Vagina (tissue), 2 donors: ENCODE measurements around the gene GIPC3. TPM values are rescaled to one million over a fixed set of nuclear protein-coding genes. Genes with fewer than 3 reads are reported as not detected.
"Not testable (repeated sequence)": the region's sequence is repeated elsewhere in the genome, so short reads cannot be mapped to it uniquely, and the experiment has no call there.

Experiments
- DNase-seq, 2 donors: peaks; one replicate each; pipeline ENCODE4 v3.0.0-alpha.2; 2017; ENCODE audit errors: extremely low spot score in 2 of 2
- H3K27ac ChIP-seq: fragments of 200-600 bp; sonication (generic); one replicate; pipeline ENCODE4 v1.5.1; 2019
- H3K27me3 ChIP-seq: fragments of 200-600 bp; sonication (generic); one replicate; pipeline ENCODE4 v1.5.1; 2019
- H3K36me3 ChIP-seq, 2 donors: fragments of 200-600 bp; sonication (generic); one replicate each; pipeline ENCODE4 v1.5.1; 2017 to 2019
- H3K4me1 ChIP-seq: fragments of 200-600 bp; sonication (generic); one replicate; pipeline ENCODE4 v1.5.1; 2019
- H3K4me3 ChIP-seq, 2 donors: fragments of 200-600 bp; sonication (generic); 1 replicate in 1 of 2; 2 replicates in 1 of 2; pipeline ENCODE4 v1.5.1; 2016 to 2019
- H3K9me3 ChIP-seq: fragments of 200-600 bp; sonication (generic); one replicate; pipeline ENCODE4 v1.5.1; 2019
- CTCF ChIP-seq, 3 experiments: fragments of 450-650 bp in 2 of 3; fragments of 200-600 bp in 1 of 3; sonication (generic) in 1 of 3; IDR thresholded peaks; one replicate each; pipeline ENCODE4 v1.5.1; 2017 to 2019; ENCODE audit warnings: antibody characterized with exemption in 3 of 3, mild to moderate bottlenecking in 2 of 3, moderate library complexity in 2 of 3
- POLR2A ChIP-seq, 2 donors: fragments of 450-650 bp; IDR thresholded peaks; one replicate each; pipeline ENCODE4 v1.6.1; 2017; ENCODE audit warnings: antibody characterized with exemption in 2 of 2, mild to moderate bottlenecking in 2 of 2, moderate library complexity in 2 of 2
- POLR2AphosphoS5 ChIP-seq, 2 donors: sonication (generic); formaldehyde crosslinking; IDR thresholded peaks; one replicate each; pipeline ENCODE4 v1.9.0; 2017; ENCODE audit warnings: antibody characterized with exemption in 2 of 2, mild to moderate bottlenecking in 2 of 2, low read depth in 1 of 2; ENCODE audit not compliant: insufficient read depth in 1 of 2
- intact Hi-C: fragments of 100-400 bp; cut with DNase I; formaldehyde crosslinking; loops from one replicate; pipeline ENCODE4 v1.15.1; 2023
- total RNA-seq: library from RNA; depleted of rRNA; stranded (reverse); fragments of >200 nt; gene quantifications from one replicate; pipeline ENCODE4 v1.2.3, GENCODE V29; 2016

GIPC3 gene
- total RNA-seq, 1 donor from 2014 or later, result 0.25 TPM

DNA sequence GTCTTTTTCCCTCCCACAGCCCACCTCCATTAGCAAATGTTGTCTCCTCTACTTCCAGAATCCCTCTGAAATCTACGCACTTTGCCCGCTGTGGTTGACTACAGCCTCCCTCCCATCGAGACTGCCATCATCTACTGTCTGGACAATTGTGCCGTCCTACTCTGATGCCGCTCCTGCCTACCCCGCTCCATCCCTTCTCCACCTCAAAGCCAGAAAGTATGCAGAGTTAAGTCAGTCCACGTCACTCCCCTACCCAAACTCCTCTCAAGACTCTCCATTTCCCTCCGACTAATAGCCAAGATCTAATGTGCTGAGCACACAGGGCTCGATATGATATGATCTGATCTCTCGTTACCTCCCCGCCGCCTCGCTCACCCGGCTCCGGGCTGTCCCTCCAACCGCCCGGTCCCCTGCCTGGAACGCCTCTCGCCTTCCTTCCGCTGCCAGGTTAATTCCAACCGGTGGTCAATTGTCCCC, 40.8 kb downstream of the GIPC3 start:
- H3K4me3 ChIP-seq, result peak overlapping the region; percentile 85 to 100
- DNase-seq, result no peak
- peaks cover 24% of the 10 kb centered on the region for H3K4me1 ChIP-seq
- peaks cover 0 to 15% of the 10 kb centered on the region in 2 donors for H3K36me3 ChIP-seq
- H3K27ac ChIP-seq, result peak overlapping the region; percentile 96
- H3K9me3 ChIP-seq, result no peaks in the 10 kb centered on the region
- H3K27me3 ChIP-seq, result no peaks in the 10 kb centered on the region
- intact Hi-C loops, result no loop called here
- no peak for TF ChIP-seq POLR2AphosphoS5 (IDR thresholded peaks at IDR 0.05; ENCODE audit: insufficient read depth in 1 of 2, low read depth in 1 of 2)
- TF ChIP-seq POLR2A (IDR thresholded peaks at IDR 0.05), result no peak
- TF ChIP-seq CTCF (IDR thresholded peaks at IDR 0.05), result no peak

- no peaks in the 10 kb centered on the region for H3K27me3 ChIP-seq
- intact Hi-C loops, result no loop called here
- TF ChIP-seq CTCF (IDR thresholded peaks at IDR 0.05), result peak in 1 of 3 experiments; percentile 17
- peak; percentile 93 to 96 for TF ChIP-seq POLR2AphosphoS5 (IDR thresholded peaks at IDR 0.05; ENCODE audit: insufficient read depth in 1 of 2, low read depth in 1 of 2)
- TF ChIP-seq POLR2A (IDR thresholded peaks at IDR 0.05), result peak in 1 of 2 donors; percentile 45
Observed at GRCh38 chr19:3626473-3627350, 41.4 kb downstream of the GIPC3 start, which contains the start of gene CACTIN. TSS of gene CACTIN (minus strand) at chr19:3626790. CDS start at chr19:3626762, 28 bp downstream.

DNA sequence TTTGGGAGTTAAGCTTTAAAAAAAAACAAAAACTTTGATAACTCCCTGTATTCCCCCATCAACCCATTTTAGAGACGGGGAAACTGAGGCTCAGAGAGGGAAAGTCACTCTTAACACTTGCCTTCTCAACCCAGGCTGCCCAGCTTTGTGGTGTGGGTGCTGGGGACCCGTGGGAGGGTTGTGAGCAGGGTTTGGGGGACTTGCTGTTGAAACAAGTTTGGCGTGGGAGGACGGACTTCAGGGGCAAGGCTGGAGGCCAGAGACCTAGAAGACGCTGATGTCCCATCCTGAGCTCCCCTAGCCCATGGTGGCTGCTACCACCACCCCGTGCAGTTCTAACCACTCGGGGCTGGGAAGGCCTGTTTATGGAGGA, 42.1 kb downstream of the GIPC3 start:
- no peak for TF ChIP-seq CTCF (IDR thresholded peaks at IDR 0.05)
- no peak for TF ChIP-seq POLR2A (IDR thresholded peaks at IDR 0.05)
- TF ChIP-seq POLR2AphosphoS5 (IDR thresholded peaks at IDR 0.05; ENCODE audit: insufficient read depth in 1 of 2, low read depth in 1 of 2), result no peak
- no peak for DNase-seq
- Histone ChIP-seq H3K27ac (peak overlapping the region; percentile 96), H3K36me3 (peaks cover 0 to 19% of the 10 kb centered on the region in 2 donors), H3K9me3 (no peaks in the 10 kb centered on the region), H3K4me3 (peak overlapping the region; percentile 5 to 100), H3K4me1 (peaks cover 24% of the 10 kb centered on the region), H3K27me3 (no peaks in the 10 kb centered on the region)
- intact Hi-C loops, result no loop called here

More at GRCh38 chr19:3626473-3627350, 41.4 kb downstream of the GIPC3 start, which contains the start of gene CACTIN:
- peaks cover 0 to 15% of the 10 kb centered on the region in 2 donors for H3K36me3 ChIP-seq
- H3K9me3 ChIP-seq, result no peaks in the 10 kb centered on the region
- peak within 1 kb of the TSS; percentile 85 to 100 for H3K4me3 ChIP-seq
- peak within 1 kb of the TSS; percentile 96 for H3K27ac ChIP-seq
- peak; percentile 98 to 99 for DNase-seq
- peaks cover 24% of the 10 kb centered on the region for H3K4me1 ChIP-seq

DNA sequence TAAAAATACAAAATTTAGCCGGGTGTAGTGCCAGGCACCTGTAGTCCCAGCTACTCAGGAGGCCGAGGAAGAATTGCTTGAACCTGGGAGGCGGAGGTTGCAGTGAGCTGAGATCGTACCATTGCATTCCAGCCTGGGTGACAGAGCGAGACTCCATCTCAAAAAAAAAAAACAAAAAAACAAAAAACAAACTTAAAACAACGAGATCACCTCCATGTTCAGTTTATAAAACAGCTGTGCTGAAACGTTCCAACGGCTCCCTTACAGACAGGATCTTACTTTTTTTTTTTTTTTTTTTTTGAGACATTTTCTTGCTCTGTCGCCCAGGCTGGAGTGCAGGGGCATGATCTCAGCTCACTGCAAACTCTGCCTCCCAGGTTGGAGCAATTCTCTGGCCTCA, 43.5 kb downstream of the GIPC3 start:
- H3K4me1 ChIP-seq, result peaks cover 24% of the 10 kb centered on the region
- DNase-seq, intact Hi-C loops, H3K9me3 ChIP-seq, H3K27me3 ChIP-seq, H3K4me3 ChIP-seq, H3K27ac ChIP-seq: not testable (repeated sequence)
- H3K36me3 ChIP-seq, result peaks cover 0 to 12% of the 10 kb centered on the region in 2 donors

DNA sequence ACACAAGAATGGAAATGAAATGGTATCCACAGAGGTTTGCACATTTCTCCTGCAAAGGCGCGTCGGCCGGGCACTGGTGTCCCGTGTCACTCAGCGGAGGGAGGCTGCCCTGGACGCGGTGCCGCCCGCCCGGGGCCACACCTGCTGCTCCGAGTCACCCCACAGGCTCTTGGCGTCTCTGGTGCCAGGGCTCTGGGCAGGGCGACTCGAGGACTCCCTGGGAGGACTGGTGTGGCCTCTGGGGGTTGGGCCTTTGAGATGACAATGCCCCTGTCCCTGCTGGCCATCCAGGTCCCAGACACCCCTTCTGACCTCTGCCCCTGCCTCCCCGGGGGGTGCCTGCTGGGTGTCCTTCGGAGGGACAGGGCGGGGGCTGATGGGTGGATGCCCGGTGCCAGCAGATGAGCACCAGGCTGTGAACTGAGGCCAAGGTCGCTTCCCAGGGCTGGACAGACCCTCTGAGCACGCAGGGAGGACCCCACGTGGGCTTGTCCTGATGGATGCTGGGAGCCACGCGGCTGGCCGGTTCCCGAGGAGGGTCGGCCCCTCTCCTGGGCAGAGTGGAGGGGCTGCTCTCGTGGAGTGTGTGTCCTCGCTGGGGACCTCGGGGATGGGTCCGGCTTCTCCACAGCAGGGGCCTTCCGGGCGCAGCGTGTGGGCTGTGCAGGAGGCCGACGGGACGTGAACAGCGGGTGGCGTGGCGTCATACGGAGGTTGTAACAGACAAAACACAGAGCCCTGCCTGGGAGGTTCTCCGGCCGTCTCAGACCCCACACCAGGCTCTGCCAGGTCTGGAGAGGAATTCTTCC, 46.0 kb downstream of the GIPC3 start:
- intact Hi-C loops, result no loop called here
- no peak for DNase-seq
- Histone ChIP-seq H3K4me3 (no peak overlapping the region), H3K4me1 (no peaks in the 10 kb centered on the region), H3K9me3 (no peaks in the 10 kb centered on the region), H3K27me3 (no peaks in the 10 kb centered on the region), H3K36me3 (peaks cover 0 to 12% of the 10 kb centered on the region in 2 donors), H3K27ac (no peak overlapping the region)
- TF ChIP-seq POLR2AphosphoS5 (IDR thresholded peaks at IDR 0.05; ENCODE audit: insufficient read depth in 1 of 2, low read depth in 1 of 2) (no peak), POLR2A (IDR thresholded peaks at IDR 0.05) (no peak), CTCF (IDR thresholded peaks at IDR 0.05) (no peak)
